ENCODE measurements around the gene CD3E. TPM values are rescaled to one million over a fixed set of nuclear protein-coding genes. Genes with fewer than 3 reads are reported as not detected.

CD3E gene
- total and polyA plus RNA-seq, 4 donors = 0.33 to 2.3 (median 1.8) TPM

DNA sequence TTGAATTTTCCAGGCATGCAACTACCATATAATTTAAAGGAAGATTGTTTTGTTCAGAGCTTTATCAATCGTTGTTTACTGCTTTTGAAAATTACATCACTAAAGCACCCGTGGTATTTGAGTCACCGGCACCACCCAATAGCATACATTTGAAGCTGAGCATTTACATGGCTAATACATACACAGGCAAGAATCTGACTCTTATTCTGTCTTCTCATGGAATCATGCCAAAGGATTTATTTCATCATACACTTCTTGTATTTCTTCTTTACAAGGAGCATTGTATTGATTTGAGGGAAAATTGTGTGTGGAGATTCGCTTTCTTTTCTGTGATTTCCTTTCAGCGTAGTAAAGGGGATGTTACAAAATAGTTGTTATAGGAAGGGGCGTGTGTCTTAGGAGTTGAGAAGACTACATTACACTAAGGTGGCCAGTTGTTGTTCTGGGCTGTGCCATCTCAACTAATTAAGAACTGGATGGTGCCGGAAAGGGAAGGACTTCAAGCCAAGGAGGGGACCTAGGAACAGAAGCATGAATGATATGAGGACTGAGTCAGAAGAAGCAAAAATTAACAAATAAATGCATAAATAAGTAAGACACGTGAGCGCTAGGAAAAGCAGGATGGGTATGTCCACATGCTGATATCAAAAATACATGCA lies 12.9 kb upstream of the CD3E start:
- Histone ChIP-seq H3K4me3 (ENCODE audit: low read depth in 1 of 3, low read length in 3 of 3) (no peak overlapping the region), H3K27me3 (ENCODE audit: control insufficient read depth in 4 of 4, insufficient read depth in 4 of 4, low read length in 3 of 4) (no peaks in the 10 kb centered on the region), H3K36me3 (ENCODE audit: control insufficient read depth in 4 of 4, insufficient read depth in 3 of 4, low read depth in 1 of 4, low read length in 3 of 4) (no peaks in the 10 kb centered on the region), H3K9ac (ENCODE audit: low read depth in 1 of 2, low read length in 2 of 2) (no peak overlapping the region), H3K27ac (ENCODE audit: low read depth in 1 of 2, low read length in 2 of 2) (no peak overlapping the region), H3K9me3 (ENCODE audit: control insufficient read depth in 4 of 4, low read length in 3 of 4) (no peaks in the 10 kb centered on the region), H3K4me1 (ENCODE audit: control insufficient read depth in 4 of 4, insufficient read depth in 4 of 4, low read length in 3 of 4) (peaks cover 0 to 7% (median 1%) of the 10 kb centered on the region in 4 donors)
- TF ChIP-seq, protein P1, sequence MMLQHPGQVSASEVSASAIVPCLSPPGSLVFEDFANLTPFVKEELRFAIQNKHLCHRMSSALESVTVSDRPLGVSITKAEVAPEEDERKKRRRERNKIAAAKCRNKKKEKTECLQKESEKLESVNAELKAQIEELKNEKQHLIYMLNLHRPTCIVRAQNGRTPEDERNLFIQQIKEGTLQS (IDR thresholded peaks at IDR 0.05) = no peak
- no peak for TF ChIP-seq GABPA (IDR thresholded peaks at IDR 0.05 in 1 of 2, conservative IDR thresholded peaks at IDR 0.05 in 1 of 2)
- no peak for TF ChIP-seq RXRA (IDR thresholded peaks at IDR 0.05)
- TF ChIP-seq FOXA2 (IDR thresholded peaks at IDR 0.05) = no peak
- no peak for TF ChIP-seq FOXA1 (IDR thresholded peaks at IDR 0.05)
- TF ChIP-seq, protein P2, sequence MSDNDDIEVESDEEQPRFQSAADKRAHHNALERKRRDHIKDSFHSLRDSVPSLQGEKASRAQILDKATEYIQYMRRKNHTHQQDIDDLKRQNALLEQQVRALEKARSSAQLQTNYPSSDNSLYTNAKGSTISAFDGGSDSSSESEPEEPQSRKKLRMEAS (IDR thresholded peaks at IDR 0.05) = no peak
- TF ChIP-seq JUND (IDR thresholded peaks at IDR 0.05) = no peak
- TF ChIP-seq HNF4A (conservative IDR thresholded peaks at IDR 0.05) = no peak
- TF ChIP-seq, protein P3, sequence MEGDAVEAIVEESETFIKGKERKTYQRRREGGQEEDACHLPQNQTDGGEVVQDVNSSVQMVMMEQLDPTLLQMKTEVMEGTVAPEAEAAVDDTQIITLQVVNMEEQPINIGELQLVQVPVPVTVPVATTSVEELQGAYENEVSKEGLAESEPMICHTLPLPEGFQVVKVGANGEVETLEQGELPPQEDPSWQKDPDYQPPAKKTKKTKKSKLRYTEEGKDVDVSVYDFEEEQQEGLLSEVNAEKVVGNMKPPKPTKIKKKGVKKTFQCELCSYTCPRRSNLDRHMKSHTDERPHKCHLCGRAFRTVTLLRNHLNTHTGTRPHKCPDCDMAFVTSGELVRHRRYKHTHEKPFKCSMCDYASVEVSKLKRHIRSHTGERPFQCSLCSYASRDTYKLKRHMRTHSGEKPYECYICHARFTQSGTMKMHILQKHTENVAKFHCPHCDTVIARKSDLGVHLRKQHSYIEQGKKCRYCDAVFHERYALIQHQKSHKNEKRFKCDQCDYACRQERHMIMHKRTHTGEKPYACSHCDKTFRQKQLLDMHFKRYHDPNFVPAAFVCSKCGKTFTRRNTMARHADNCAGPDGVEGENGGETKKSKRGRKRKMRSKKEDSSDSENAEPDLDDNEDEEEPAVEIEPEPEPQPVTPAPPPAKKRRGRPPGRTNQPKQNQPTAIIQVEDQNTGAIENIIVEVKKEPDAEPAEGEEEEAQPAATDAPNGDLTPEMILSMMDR (IDR thresholded peaks at IDR 0.05; ENCODE audit: low read depth, low read length, missing input control) = no peak
- TF ChIP-seq, protein P4, sequence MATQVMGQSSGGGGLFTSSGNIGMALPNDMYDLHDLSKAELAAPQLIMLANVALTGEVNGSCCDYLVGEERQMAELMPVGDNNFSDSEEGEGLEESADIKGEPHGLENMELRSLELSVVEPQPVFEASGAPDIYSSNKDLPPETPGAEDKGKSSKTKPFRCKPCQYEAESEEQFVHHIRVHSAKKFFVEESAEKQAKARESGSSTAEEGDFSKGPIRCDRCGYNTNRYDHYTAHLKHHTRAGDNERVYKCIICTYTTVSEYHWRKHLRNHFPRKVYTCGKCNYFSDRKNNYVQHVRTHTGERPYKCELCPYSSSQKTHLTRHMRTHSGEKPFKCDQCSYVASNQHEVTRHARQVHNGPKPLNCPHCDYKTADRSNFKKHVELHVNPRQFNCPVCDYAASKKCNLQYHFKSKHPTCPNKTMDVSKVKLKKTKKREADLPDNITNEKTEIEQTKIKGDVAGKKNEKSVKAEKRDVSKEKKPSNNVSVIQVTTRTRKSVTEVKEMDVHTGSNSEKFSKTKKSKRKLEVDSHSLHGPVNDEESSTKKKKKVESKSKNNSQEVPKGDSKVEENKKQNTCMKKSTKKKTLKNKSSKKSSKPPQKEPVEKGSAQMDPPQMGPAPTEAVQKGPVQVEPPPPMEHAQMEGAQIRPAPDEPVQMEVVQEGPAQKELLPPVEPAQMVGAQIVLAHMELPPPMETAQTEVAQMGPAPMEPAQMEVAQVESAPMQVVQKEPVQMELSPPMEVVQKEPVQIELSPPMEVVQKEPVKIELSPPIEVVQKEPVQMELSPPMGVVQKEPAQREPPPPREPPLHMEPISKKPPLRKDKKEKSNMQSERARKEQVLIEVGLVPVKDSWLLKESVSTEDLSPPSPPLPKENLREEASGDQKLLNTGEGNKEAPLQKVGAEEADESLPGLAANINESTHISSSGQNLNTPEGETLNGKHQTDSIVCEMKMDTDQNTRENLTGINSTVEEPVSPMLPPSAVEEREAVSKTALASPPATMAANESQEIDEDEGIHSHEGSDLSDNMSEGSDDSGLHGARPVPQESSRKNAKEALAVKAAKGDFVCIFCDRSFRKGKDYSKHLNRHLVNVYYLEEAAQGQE (IDR thresholded peaks at IDR 0.05) = no peak
- TF ChIP-seq RAD21 (IDR thresholded peaks at IDR 0.05) = no peak
- TF ChIP-seq YY1 (IDR thresholded peaks at IDR 0.05) = no peak
- TF ChIP-seq TAF1 (conservative IDR thresholded peaks at IDR 0.05) = no peak
- no peak for TF ChIP-seq SP1 (IDR thresholded peaks at IDR 0.05)
- no peak for TF ChIP-seq EGR1 (IDR thresholded peaks at IDR 0.05; ENCODE audit: low read depth in 2 of 2)
- no peak for TF ChIP-seq HNF4G (IDR thresholded peaks at IDR 0.05)
- TF ChIP-seq, protein P5, sequence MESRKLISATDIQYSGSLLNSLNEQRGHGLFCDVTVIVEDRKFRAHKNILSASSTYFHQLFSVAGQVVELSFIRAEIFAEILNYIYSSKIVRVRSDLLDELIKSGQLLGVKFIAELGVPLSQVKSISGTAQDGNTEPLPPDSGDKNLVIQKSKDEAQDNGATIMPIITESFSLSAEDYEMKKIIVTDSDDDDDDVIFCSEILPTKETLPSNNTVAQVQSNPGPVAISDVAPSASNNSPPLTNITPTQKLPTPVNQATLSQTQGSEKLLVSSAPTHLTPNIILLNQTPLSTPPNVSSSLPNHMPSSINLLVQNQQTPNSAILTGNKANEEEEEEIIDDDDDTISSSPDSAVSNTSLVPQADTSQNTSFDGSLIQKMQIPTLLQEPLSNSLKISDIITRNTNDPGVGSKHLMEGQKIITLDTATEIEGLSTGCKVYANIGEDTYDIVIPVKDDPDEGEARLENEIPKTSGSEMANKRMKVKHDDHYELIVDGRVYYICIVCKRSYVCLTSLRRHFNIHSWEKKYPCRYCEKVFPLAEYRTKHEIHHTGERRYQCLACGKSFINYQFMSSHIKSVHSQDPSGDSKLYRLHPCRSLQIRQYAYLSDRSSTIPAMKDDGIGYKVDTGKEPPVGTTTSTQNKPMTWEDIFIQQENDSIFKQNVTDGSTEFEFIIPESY (IDR thresholded peaks at IDR 0.05) = no peak
- no peak for DNase-seq (ENCODE audit: low spot score)
- WGBS = 71% methylated on average over 9 of the region's 9 CpGs

Data from liver (tissue), 9 donors.